ENCODE results near the gene ETV6.

ETV6 gene

DNA sequence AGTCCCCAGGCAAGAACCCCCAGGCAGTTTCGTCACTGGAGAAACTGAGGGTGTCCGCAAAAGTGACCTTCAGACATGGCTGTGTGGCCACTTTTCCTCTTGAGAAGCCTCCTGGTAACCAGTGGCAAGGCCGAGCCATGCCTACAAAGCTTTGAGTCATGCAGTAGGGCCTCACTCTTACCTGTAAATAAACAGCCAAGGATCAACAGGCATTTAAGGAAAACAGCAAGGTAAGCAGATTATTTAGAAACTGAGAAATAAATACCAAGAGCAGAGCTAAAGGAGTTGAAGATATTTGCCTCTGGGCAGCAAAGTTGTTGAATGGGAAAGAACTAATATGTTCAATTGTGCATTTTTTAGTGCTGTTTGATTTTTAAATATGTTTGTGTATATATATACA lies 280.2 kb downstream of the ETV6 start:
- in situ Hi-C loops (cut with MboI; ENCODE audit: low pct_unique_long_range_greater_than_20kb, low sequenced_read_pairs, unreplicated experiment) = no loop called here
- no peak for DNase-seq (ENCODE audit: low spot score)
- TF ChIP-seq, protein P1, sequence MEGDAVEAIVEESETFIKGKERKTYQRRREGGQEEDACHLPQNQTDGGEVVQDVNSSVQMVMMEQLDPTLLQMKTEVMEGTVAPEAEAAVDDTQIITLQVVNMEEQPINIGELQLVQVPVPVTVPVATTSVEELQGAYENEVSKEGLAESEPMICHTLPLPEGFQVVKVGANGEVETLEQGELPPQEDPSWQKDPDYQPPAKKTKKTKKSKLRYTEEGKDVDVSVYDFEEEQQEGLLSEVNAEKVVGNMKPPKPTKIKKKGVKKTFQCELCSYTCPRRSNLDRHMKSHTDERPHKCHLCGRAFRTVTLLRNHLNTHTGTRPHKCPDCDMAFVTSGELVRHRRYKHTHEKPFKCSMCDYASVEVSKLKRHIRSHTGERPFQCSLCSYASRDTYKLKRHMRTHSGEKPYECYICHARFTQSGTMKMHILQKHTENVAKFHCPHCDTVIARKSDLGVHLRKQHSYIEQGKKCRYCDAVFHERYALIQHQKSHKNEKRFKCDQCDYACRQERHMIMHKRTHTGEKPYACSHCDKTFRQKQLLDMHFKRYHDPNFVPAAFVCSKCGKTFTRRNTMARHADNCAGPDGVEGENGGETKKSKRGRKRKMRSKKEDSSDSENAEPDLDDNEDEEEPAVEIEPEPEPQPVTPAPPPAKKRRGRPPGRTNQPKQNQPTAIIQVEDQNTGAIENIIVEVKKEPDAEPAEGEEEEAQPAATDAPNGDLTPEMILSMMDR (IDR thresholded peaks at IDR 0.05; ENCODE audit: extremely low read depth, insufficient read depth, missing control alignments) = no peak

DNA sequence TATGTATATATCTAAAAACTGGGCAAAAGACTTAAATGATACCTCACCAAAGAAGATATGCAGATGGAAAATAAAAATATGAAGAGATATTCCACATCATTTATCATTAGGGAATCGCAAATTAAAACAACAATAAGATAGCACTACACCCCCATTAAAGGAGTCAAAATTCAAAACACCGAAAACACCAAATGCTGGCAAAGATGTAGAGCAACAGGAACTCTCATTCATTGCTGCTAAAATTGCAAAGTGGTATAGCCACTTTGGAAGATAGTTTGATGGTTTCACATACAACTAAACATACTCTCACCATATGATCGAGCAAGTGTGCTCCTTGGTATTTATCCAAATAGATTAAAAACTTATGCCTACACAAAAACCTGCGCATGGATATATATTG lies 289.7 kb downstream of the ETV6 start:
- in situ Hi-C loops (cut with MboI; ENCODE audit: low pct_unique_long_range_greater_than_20kb, low sequenced_read_pairs, unreplicated experiment) = no loop called here
- TF ChIP-seq, protein P1 (IDR thresholded peaks at IDR 0.05; ENCODE audit: extremely low read depth, insufficient read depth, missing control alignments) = no peak
- no peak for DNase-seq (ENCODE audit: low spot score)

DNA sequence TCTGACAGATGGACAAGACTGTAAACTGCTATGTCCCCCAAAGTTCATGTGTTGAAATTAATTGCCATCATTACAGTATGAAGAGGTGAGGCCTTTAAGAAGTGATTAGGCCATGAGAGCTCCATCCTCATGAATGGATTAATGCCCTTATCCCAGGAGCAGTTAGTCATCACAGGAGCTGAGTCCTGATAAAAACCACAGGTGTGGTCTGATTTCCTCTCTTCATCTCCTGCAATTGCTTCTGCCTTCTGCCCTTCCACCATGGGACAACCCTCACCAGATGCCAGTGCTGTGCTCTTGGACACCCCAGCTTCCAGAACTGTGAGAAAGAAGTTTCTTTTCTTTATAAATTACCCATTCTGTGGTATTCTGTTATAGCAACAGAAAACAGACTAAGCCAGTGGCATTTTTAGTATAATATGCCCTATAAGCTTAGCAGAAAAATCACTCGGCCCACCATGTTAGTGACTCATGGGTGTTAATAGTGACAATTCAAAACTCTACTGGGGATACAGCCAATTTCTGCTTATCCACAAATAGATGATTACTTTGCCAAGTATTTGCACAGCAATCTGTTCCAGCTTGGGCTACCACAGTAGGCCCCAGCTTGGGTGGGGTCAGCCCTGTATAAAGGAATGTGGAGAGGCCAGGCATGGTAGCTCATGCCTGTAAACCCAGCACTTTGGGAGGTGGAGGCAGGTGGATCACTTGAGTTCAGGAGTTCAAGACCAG lies 292.3 kb downstream of the ETV6 start:
- in situ Hi-C loops (cut with MboI; ENCODE audit: low pct_unique_long_range_greater_than_20kb, low sequenced_read_pairs, unreplicated experiment) = no loop called here
- TF ChIP-seq, protein P1 (IDR thresholded peaks at IDR 0.05; ENCODE audit: extremely low read depth, insufficient read depth, missing control alignments) = no peak
- no peak for DNase-seq (ENCODE audit: low spot score)

DNA sequence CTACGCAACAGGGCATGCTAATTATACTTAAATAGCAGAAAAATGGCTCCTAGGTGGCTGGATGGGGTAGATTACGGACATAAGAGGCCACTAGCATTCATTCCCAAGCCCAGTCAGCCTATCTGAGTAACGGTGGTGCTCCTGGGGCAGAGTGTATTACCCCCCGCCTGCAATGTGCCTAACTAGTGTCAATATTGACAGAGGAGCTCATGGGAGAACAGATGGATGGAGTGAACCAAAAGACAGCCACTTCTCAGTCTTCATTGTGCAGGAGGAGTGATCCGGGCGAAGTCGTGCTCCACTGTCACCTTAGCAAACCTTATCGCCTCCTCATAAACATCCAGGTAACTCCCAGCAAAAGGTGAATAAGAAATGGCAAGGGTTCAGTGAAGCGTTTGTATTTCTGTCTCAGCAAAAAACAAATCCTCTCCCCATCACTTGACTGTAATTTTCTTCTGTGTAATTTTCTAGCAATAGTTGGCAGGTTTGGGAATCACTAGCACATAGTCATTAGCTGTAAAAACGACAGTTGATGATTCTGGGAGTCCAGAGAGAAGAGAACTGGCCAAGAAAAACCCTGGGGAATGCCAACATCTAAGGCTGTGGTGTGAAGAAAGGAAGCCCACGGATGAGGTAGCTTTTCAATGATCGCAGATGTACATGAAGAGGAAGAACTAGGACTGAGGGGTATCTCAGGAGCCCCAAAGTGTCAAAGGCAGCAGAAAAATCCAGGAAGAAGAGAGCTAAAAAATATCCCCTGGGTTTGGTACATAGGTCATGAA lies 294.6 kb downstream of the ETV6 start:
- TF ChIP-seq, protein P1 (IDR thresholded peaks at IDR 0.05; ENCODE audit: extremely low read depth, insufficient read depth, missing control alignments) = no peak
- in situ Hi-C loops (cut with MboI; ENCODE audit: low pct_unique_long_range_greater_than_20kb, low sequenced_read_pairs, unreplicated experiment) = no loop called here
- DNase-seq (ENCODE audit: low spot score) = no peak
